GM21528 (cell line): Measurements from ENCODE around the gene SWAP70.

Experiments used
- ATAC-seq: cut with Tn5 transposase; IDR thresholded peaks from one replicate; pipeline ENCODE4 v1.9.1; 2021; ENCODE audit warnings: mild to moderate bottlenecking, moderate library complexity; ENCODE audit not compliant: unreplicated experiment, low FRiP score

Gene SWAP70

GRCh38 chr11:9771071-9771511 is 107.2 kb downstream of the SWAP70 start:
- no peak for ATAC-seq

GRCh38 chr11:9772218-9772617 is 108.3 kb downstream of the SWAP70 start:
- ATAC-seq: no peak

GRCh38 chr11:9773524-9773923 is 109.6 kb downstream of the SWAP70 start:
- ATAC-seq: no peak

- ATAC-seq: no peak
Observed at GRCh38 chr11:9774109-9774508, 110.2 kb downstream of the SWAP70 start.

GRCh38 chr11:9774591-9775397 is 110.9 kb downstream of the SWAP70 start:
- no peak for ATAC-seq

GRCh38 chr11:9775398-9775779 is 111.5 kb downstream of the SWAP70 start:
- no peak for ATAC-seq

GRCh38 chr11:9776203-9776602 is 112.3 kb downstream of the SWAP70 start:
- no peak for ATAC-seq

GRCh38 chr11:9777066-9777465 is 113.2 kb downstream of the SWAP70 start:
- no peak for ATAC-seq

GRCh38 chr11:9777525-9777924 is 113.6 kb downstream of the SWAP70 start:
- no peak for ATAC-seq

- ATAC-seq: no peak
Observed at GRCh38 chr11:9780929-9781328, 117.1 kb downstream of the SWAP70 start.

GRCh38 chr11:9783986-9784385 is 120.1 kb downstream of the SWAP70 start:
- ATAC-seq: no peak

- no peak for ATAC-seq
Observed at GRCh38 chr11:9784602-9785315, 120.9 kb downstream of the SWAP70 start.

- ATAC-seq: no peak
Observed at GRCh38 chr11:9787260-9787659, 123.4 kb downstream of the SWAP70 start.

- ATAC-seq: no peak
Observed at GRCh38 chr11:9787981-9788521, 124.2 kb downstream of the SWAP70 start.

- no peak for ATAC-seq
Observed at GRCh38 chr11:9789910-9790309, 126.0 kb downstream of the SWAP70 start.

- no peak for ATAC-seq
Observed at GRCh38 chr11:9790703-9791102, 126.8 kb downstream of the SWAP70 start.

GRCh38 chr11:9796266-9796665 is 132.4 kb downstream of the SWAP70 start:
- ATAC-seq: no peak

- no peak for ATAC-seq
Observed at GRCh38 chr11:9796854-9797253, 133.0 kb downstream of the SWAP70 start.

GRCh38 chr11:9797300-9797699 is 133.4 kb downstream of the SWAP70 start:
- no peak for ATAC-seq

- ATAC-seq: no peak
Observed at GRCh38 chr11:9799886-9800285, 136.0 kb downstream of the SWAP70 start.

- ATAC-seq: no peak
Observed at GRCh38 chr11:9802291-9802861, 138.5 kb downstream of the SWAP70 start.
